SHP77 treated with DMSO at 0.1 percent for 48 hours (cell line): ENCODE data around the gene JAK3.
"Not testable (repeated sequence)": the region's sequence is repeated elsewhere in the genome, so short reads cannot be mapped to it uniquely, and the experiment has no call there.

Experiments used
- DNase-seq: peaks from one replicate; lab custom pipeline; 2025; lab: John Stamatoyannopoulos, UW

JAK3 gene

GRCh38 chr19:17803264-17803896 lies 44.4 kb downstream of the JAK3 start:
- no peak for DNase-seq

- no peak for DNase-seq
Measured at GRCh38 chr19:17802137-17802858, 45.5 kb downstream of the JAK3 start.

- DNase-seq: not testable (repeated sequence)
Measured at GRCh38 chr19:17798599-17798998, 49.2 kb downstream of the JAK3 start.

GRCh38 chr19:17797424-17798201 lies 50.2 kb downstream of the JAK3 start:
- no peak for DNase-seq

- no peak for DNase-seq
Measured at GRCh38 chr19:17796838-17797423, 50.9 kb downstream of the JAK3 start.

- DNase-seq: no peak
Measured at GRCh38 chr19:17796013-17796837, 51.6 kb downstream of the JAK3 start.

- no peak for DNase-seq
Measured at GRCh38 chr19:17795495-17795856, 52.3 kb downstream of the JAK3 start.

- DNase-seq: no peak
Measured at GRCh38 chr19:17794731-17795494, 52.9 kb downstream of the JAK3 start, which contains the start of gene B3GNT3. Gene B3GNT3, plus strand, starts transcription at chr19:17795138. Its CDS starts 12,670 bp downstream, at chr19:17807808.

- no peak for DNase-seq
Measured at GRCh38 chr19:17794412-17794730, 53.4 kb downstream of the JAK3 start.

GRCh38 chr19:17790059-17790780 lies 57.6 kb downstream of the JAK3 start:
- no peak for DNase-seq

- DNase-seq: no peak
Measured at GRCh38 chr19:17788632-17789031, 59.1 kb downstream of the JAK3 start.

GRCh38 chr19:17787274-17787913 lies 60.4 kb downstream of the JAK3 start:
- no peak for DNase-seq

- DNase-seq: no peak
Measured at GRCh38 chr19:17784201-17785008, 63.4 kb downstream of the JAK3 start.

- not testable (repeated sequence) for DNase-seq
Measured at GRCh38 chr19:17783721-17784120, 64.1 kb downstream of the JAK3 start.

GRCh38 chr19:17780781-17781180 lies 67.0 kb downstream of the JAK3 start:
- no peak for DNase-seq

GRCh38 chr19:17778968-17779929 lies 68.5 kb downstream of the JAK3 start:
- no peak for DNase-seq

- DNase-seq: peak; percentile 23
Measured at GRCh38 chr19:17778251-17778967, 69.4 kb downstream of the JAK3 start.
